ENCODE measurements around the gene ACACA. TPM values are rescaled to one million over a fixed set of nuclear protein-coding genes. Genes with fewer than 3 reads are reported as not detected.

The ACACA gene
- total and polyA plus RNA-seq, 8 donors = 9.1 to 31.6 (median 13.1) TPM

GRCh38 chr17:37066322-37067255 is 340.0 kb downstream of the ACACA start:
- Histone ChIP-seq H3K27me3 (no peaks in the 10 kb centered on the region), H3K9me3 (no peaks in the 10 kb centered on the region), H3K27ac (no peak overlapping the region), H3K4me1 (no peaks in the 10 kb centered on the region), H3K4me3 (no peak overlapping the region), H3K36me3 (no peaks in the 10 kb centered on the region)
- DNase-seq (no peak), ATAC-seq (no peak), FAIRE-seq (no peak)
- intact Hi-C loops (cut with DNase I) = no loop called here
- TF ChIP-seq, protein P1, sequence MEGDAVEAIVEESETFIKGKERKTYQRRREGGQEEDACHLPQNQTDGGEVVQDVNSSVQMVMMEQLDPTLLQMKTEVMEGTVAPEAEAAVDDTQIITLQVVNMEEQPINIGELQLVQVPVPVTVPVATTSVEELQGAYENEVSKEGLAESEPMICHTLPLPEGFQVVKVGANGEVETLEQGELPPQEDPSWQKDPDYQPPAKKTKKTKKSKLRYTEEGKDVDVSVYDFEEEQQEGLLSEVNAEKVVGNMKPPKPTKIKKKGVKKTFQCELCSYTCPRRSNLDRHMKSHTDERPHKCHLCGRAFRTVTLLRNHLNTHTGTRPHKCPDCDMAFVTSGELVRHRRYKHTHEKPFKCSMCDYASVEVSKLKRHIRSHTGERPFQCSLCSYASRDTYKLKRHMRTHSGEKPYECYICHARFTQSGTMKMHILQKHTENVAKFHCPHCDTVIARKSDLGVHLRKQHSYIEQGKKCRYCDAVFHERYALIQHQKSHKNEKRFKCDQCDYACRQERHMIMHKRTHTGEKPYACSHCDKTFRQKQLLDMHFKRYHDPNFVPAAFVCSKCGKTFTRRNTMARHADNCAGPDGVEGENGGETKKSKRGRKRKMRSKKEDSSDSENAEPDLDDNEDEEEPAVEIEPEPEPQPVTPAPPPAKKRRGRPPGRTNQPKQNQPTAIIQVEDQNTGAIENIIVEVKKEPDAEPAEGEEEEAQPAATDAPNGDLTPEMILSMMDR (IDR thresholded peaks at IDR 0.05) = no peak
- 63 to 65% methylated on average over 25 of the region's 25 CpGs for WGBS, 2 donors

DNA sequence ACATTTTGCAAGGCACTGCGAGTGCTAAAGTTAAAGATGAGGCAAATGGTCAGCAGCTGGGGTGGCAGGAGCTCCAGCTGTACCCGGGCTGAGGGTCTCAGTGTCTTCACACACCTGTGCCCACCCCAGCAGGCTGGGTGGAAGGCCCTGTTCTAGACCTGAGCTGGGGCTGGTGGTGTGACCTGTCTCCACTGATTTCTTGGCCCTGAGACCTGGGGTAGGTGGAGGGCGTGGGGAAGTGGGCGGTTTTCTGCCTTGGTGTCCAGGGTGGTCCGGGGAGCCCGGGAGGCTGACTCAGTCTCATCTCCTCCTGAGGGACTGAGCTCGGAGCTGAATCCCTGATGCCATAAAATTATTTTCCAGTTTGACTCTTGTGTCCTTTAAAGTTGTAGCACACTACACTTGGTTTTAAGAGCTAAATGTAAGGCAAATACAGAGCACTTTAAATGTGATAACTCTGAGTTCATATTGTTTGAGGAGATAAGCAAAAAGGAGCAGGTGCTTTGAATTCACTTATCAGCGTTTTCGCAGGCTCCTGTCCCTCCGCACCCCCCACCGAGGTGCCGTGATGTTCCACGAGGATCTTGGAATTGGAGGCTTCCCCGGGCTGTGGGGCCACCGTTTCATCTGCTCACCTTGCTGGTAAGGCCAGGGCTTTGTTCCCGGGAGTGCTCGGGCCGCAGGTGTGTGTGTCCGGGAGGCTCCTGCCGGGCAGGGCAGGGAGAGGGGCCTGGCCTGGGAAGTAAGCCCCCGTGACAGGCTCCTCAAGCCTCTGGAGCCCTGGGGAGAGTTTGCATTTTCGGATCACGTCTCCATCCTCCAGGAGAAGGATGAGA is 340.9 kb downstream of the ACACA start:
- no peak for DNase-seq
- TF ChIP-seq, protein P1 (IDR thresholded peaks at IDR 0.05) = no peak
- H3K27ac ChIP-seq = no peak overlapping the region
- no peaks in the 10 kb centered on the region for H3K36me3 ChIP-seq
- no peak for FAIRE-seq
- intact Hi-C loops (cut with DNase I) = no loop called here
- ATAC-seq = no peak
- no peaks in the 10 kb centered on the region for H3K4me1 ChIP-seq
- H3K27me3 ChIP-seq = no peaks in the 10 kb centered on the region
- no peak overlapping the region for H3K4me3 ChIP-seq
- H3K9me3 ChIP-seq = no peaks in the 10 kb centered on the region
- 37% methylated on average over 23 of the region's 23 CpGs for WGBS, 2 donors

DNA sequence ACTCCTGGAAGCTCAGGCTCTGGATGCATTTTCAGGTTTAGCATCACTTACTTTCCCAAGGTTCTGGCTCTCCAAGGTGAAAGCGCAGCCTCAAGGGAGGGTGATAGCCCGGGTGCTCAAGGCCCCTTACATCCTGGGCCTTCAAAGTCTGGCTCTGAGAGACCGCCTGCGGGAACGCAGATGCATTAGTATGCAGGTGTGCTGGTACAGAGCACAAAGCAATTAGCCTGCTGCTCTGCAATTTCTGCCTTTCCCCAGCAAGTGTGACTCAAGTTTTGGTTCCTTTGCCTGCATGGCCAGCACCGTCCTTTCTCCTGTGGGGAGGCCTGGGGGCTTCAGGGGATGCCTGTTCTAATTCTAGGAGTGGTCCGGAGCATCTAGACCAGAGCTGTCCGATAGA is 341.7 kb downstream of the ACACA start:
- no peaks in the 10 kb centered on the region for H3K4me1 ChIP-seq
- WGBS, 2 donors = 72 to 73% methylated on average over 8 of the region's 8 CpGs
- DNase-seq = no peak
- H3K27ac ChIP-seq = no peak overlapping the region
- H3K4me3 ChIP-seq = no peak overlapping the region
- H3K9me3 ChIP-seq = no peaks in the 10 kb centered on the region
- TF ChIP-seq, protein P1 (IDR thresholded peaks at IDR 0.05) = no peak
- no peaks in the 10 kb centered on the region for H3K27me3 ChIP-seq
- no peaks in the 10 kb centered on the region for H3K36me3 ChIP-seq
- no peak for FAIRE-seq
- intact Hi-C loops (cut with DNase I) = no loop called here
- ATAC-seq = no peak

DNA sequence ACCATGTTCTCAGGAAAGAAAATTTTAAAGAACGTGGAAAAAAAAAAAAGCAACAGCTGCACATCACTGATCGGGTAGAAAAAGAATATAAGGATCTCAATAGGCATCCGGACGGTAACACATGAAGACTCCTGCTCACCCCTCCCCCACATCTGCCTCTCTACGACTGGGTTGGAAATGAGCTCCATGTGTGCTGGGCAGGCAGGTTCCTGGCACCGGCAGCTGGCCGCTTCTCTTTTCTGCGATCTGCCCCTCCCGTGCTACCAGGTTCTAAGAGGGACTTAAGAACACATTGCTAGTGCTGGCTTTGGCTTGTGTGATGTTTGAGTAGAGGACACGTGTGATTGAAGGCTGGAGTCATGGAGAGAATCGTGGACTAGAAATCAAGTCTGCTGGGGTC is 342.4 kb downstream of the ACACA start:
- WGBS, 2 donors = 38 to 50% methylated on average over 11 of the region's 11 CpGs
- Histone ChIP-seq H3K4me1 (no peaks in the 10 kb centered on the region), H3K36me3 (no peaks in the 10 kb centered on the region), H3K27ac (no peak overlapping the region), H3K4me3 (no peak overlapping the region), H3K9me3 (no peaks in the 10 kb centered on the region), H3K27me3 (no peaks in the 10 kb centered on the region)
- ATAC-seq (no peak), FAIRE-seq (no peak), DNase-seq (no peak)
- TF ChIP-seq, protein P1 (IDR thresholded peaks at IDR 0.05) = no peak
- intact Hi-C loops (cut with DNase I) = no loop called here
